ENCODE results near the gene BCL11A. TPM values are rescaled to one million over a fixed set of nuclear protein-coding genes. Genes with fewer than 3 reads are reported as not detected.

BCL11A gene
- total and polyA plus RNA-seq, 2 of the 13 experiments (the other 11 are each of a cell fraction or from before 2014, with no cell fraction given): not detected

DNA sequence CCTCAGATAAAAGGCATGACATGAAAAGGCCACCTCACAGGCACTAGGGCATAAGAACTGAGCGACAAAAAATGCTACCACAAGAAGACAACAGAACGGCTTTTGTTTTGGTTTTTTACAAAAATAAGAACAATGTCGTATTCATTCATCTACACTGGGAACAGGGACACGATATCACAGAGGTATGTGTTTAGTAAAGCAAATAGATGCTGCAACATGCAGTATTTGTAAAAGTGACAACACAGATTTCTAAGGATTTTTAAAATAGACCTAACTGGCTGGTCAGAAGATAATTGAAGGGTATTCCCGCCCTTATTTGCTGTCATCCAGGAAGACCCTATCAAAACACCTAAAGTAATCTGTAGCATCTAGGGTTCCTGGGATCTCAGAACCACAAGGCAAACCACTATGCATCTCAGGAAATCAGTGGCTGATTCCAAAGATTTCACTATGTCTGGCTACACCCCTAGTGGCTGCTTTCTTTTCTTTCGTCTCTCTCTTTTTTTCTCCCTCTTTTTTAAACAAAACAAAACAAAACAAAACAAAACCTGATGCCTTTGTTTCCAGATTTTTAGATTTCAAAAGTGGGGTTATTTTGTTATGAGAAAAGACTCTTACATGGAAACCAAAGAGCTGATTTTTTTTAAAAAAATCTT lies 97.2 kb downstream of the BCL11A start:
- FAIRE-seq (no peak), ATAC-seq (no peak), DNase-seq (ENCODE audit: low spot score) (peak; percentile 30)
- no peak overlapping the region for H3K9ac ChIP-seq (ENCODE audit: insufficient read depth, low read depth, low read length)
- 24% methylated on average over 6 of the region's 6 CpGs for WGBS (ENCODE audit: low lambda C conversion rate)
- intact Hi-C loops (cut with micrococcal nuclease; ENCODE audit: unreplicated experiment) (loop anchor here (5.0 kb wide), 1 partner anchor 96 kb away; the partner anchor contains the start of gene BCL11A), in situ Hi-C loops (cut with HindIII; ENCODE audit: extremely low pct_ligation_motif_present, low pct_unique_long_range_greater_than_20kb) (no loop called here)
- no peak overlapping the region for H3K27ac ChIP-seq (ENCODE audit: extremely low read length, insufficient read depth, low read length)
- H3K79me2 ChIP-seq (ENCODE audit: insufficient read depth, low read length): no peaks in the 10 kb centered on the region
- H4K20me1 ChIP-seq (ENCODE audit: insufficient read depth, low read length): no peaks in the 10 kb centered on the region
- H3K4me2 ChIP-seq (ENCODE audit: low read depth, low read length): no peak overlapping the region
- no peak for TF ChIP-seq IRX3 (CRISPR knock-in tag; IDR thresholded peaks at IDR 0.05; ENCODE audit: borderline replicate concordance, low read depth)
- peak; percentile 14; the same call in 1 of the 2 replicates for TF ChIP-seq SOX5 (CRISPR knock-in tag; IDR thresholded peaks at IDR 0.05; ENCODE audit: borderline replicate concordance)
- peak; percentile 65; the same call in 1 of the 2 replicates for TF ChIP-seq ZNF12 (CRISPR knock-in tag; IDR thresholded peaks at IDR 0.05)
- no peak for TF ChIP-seq SOX13 (IDR thresholded peaks at IDR 0.05)
- TF ChIP-seq SOX13 (CRISPR knock-in tag; conservative IDR thresholded peaks at IDR 0.05 in 1 of 2, IDR thresholded peaks at IDR 0.05 in 1 of 2): peak in 1 of 2 experiments; percentile 28; a peak in 1 of 4 replicates
- no peak for TF ChIP-seq FOXA1 (IDR thresholded peaks at IDR 0.05)
- TF ChIP-seq FOXA1 (CRISPR knock-in tag; IDR thresholded peaks at IDR 0.05): no peak
- no peak for TF ChIP-seq ZNF652 (CRISPR knock-in tag; IDR thresholded peaks at IDR 0.05; ENCODE audit: borderline replicate concordance, low read depth)
- BruUV-seq (replicated peaks): no TSS peak
- ChIA-PET CTCF (ENCODE audit: low intra/inter-chr PET ratio, low total read pairs) (no interaction called here), POLR2A (no interaction called here)
- no peaks in the 10 kb centered on the region for H3K4me1 ChIP-seq (ENCODE audit: insufficient read depth, low read length)
- H3K9me3 ChIP-seq (ENCODE audit: low read length): no peaks in the 10 kb centered on the region
- H3K27me3 ChIP-seq (ENCODE audit: control insufficient read depth in 1 of 2, insufficient read depth in 2 of 2, low read length in 2 of 2): peaks cover 2 to 15% of the 10 kb centered on the region in 2 experiments; a peak in 2 of 5 replicates
- no peak overlapping the region for H2AFZ ChIP-seq (ENCODE audit: low read length)
- H3K36me3 ChIP-seq (replicated peaks in 1 of 2; ENCODE audit: control insufficient read depth in 1 of 2, insufficient read depth in 2 of 2, low read length in 2 of 2): no peaks in the 10 kb centered on the region
- no peak overlapping the region for H3K4me3 ChIP-seq (replicated peaks in 1 of 3; ENCODE audit: insufficient read depth in 1 of 3, low read depth in 2 of 3, low read length in 3 of 3)

DNA sequence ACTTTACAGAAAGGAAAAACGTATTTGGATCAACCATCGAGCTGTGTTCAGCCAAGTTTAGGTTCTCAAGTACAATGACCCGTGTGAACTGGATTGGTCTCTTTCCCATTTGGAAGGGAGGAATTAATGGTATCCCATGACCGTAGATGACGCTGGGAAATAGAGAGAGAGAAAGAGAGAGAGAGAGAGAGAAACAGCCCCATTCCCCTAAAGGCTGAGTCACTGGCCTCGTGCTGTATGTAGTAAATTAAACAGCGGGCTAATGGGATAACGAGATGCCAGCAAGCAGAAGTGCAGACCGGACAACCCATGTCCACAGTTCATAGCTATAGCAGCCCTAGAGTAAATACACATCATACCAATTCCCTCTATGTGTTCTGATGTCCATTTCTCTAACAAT lies 99.6 kb downstream of the BCL11A start:
- WGBS (ENCODE audit: low lambda C conversion rate): 39% methylated on average over 9 of the region's 9 CpGs
- POLR2A ChIA-PET: no interaction called here

More for the DNA sequence above, 99.6 kb downstream of the BCL11A start:
- ATAC-seq (peak; percentile 72), DNase-seq (ENCODE audit: low spot score) (peak; percentile 10), FAIRE-seq (no peak)
- H2AFZ ChIP-seq (ENCODE audit: low read length): no peak overlapping the region
- no peaks in the 10 kb centered on the region for H3K9me3 ChIP-seq (ENCODE audit: low read length)
- in situ Hi-C loops (cut with HindIII; ENCODE audit: extremely low pct_ligation_motif_present, low pct_unique_long_range_greater_than_20kb) (no loop called here), intact Hi-C loops (cut with micrococcal nuclease; ENCODE audit: unreplicated experiment) (no loop called here)
- peaks cover 2 to 15% of the 10 kb centered on the region in 2 experiments; a peak in 2 of 5 replicates for H3K27me3 ChIP-seq (ENCODE audit: control insufficient read depth in 1 of 2, insufficient read depth in 2 of 2, low read length in 2 of 2)
- no peaks in the 10 kb centered on the region for H4K20me1 ChIP-seq (ENCODE audit: insufficient read depth, low read length)
- H3K27ac ChIP-seq (ENCODE audit: extremely low read length, insufficient read depth, low read length): no peak overlapping the region
- H3K4me3 ChIP-seq (replicated peaks in 1 of 3; ENCODE audit: insufficient read depth in 1 of 3, low read depth in 2 of 3, low read length in 3 of 3): no peak overlapping the region
- H3K9ac ChIP-seq (ENCODE audit: insufficient read depth, low read depth, low read length): no peak overlapping the region
- H3K79me2 ChIP-seq (ENCODE audit: insufficient read depth, low read length): no peaks in the 10 kb centered on the region
- TF ChIP-seq ZNF460 (CRISPR knock-in tag; IDR thresholded peaks at IDR 0.05; ENCODE audit: borderline replicate concordance) (no peak), FOSL2 (CRISPR knock-in tag; IDR thresholded peaks at IDR 0.05) (0 out of 2 replicates have a peak, but pooled peaks have one; percentile 12), ZNF7 (CRISPR knock-in tag; IDR thresholded peaks at IDR 0.05) (peak; percentile 69), STAG1 (CRISPR knock-in tag; IDR thresholded peaks at IDR 0.05) (no peak)
- CTCF ChIA-PET (ENCODE audit: low intra/inter-chr PET ratio, low total read pairs): no interaction called here
- no peaks in the 10 kb centered on the region for H3K4me1 ChIP-seq (ENCODE audit: insufficient read depth, low read length)
- no peak overlapping the region for H3K4me2 ChIP-seq (ENCODE audit: low read depth, low read length)
- H3K36me3 ChIP-seq (replicated peaks in 1 of 2; ENCODE audit: control insufficient read depth in 1 of 2, insufficient read depth in 2 of 2, low read length in 2 of 2): no peaks in the 10 kb centered on the region
- no TSS peak for BruUV-seq (replicated peaks)

Measured in HepG2 (cell line).